GM10847 (cell line): ENCODE measurements around the gene CDK5R1.

ENCODE experiments used
- POLR2A ChIP-seq: IDR thresholded peaks from 2 replicates; pipeline ENCODE4 v1.6.1; 2011; ENCODE audit not compliant: insufficient read length; ENCODE audit errors: extremely low read depth

Gene CDK5R1

GRCh38 chr17:32496395-32497073 lies 9.7 kb downstream of the CDK5R1 start:
- TF ChIP-seq POLR2A: no peak

DNA sequence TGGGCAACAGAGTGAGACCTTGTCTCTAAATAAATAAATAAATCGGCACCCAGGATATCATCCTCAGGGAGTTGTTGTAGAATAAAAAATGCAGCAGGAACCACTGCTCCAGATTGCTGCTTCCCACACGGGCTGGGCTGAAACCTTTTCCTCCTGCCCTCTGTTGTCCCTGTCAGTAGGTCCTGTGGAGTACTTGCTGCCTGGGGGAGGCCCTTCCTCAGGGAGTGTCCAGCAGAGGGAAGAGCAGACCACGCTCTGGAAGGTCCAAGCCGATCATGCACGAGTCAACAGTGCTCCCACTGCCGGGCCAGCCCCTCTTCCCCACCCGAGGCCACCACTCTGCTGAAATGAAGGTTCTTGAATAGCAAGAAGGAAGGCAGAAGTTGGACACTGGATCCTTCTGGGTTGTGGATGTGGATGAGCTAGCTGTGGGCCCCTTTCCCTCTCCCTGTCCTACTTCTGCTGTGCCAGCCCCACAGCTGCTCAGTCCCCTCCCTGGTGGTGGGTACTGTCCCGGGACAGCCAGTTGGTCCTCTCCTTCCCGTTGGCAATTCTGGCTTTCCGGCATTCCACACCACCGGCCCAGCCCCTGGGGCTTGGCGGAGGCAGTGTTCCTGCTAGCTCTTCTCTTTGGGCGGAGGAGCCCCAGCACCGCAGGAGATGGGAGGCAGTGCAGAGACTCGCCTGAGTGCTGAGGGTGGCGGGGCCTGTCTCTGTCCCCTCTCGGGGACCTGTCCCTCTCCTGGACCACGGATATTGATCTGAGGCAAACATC lies 10.8 kb downstream of the CDK5R1 start:
- no peak for TF ChIP-seq POLR2A

- no peak for TF ChIP-seq POLR2A
These were observed 11.6 kb downstream of the CDK5R1 start for GRCh38 chr17:32498391-32498790.

GRCh38 chr17:32502013-32502412 lies 15.2 kb downstream of the CDK5R1 start:
- no peak for TF ChIP-seq POLR2A

DNA sequence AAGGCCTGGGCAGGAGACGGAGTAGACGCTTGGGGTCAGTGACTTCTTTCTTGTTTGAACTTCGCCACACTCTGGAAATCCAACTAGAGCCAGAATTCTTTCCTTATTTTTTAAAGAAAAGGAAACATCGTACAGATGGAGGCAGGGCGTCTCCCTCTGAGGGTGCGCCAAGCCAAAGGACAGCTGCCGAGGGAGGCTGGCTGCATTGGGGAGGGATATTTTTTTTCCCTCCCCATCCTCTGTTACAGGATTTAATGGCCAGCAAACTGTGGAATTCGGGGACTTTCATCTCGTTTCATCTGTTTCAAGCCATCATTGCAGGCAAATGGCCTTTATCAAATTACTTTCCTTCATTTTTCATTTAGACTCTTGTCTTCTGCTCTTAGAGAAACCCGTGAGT lies 15.9 kb downstream of the CDK5R1 start:
- no peak for TF ChIP-seq POLR2A

DNA sequence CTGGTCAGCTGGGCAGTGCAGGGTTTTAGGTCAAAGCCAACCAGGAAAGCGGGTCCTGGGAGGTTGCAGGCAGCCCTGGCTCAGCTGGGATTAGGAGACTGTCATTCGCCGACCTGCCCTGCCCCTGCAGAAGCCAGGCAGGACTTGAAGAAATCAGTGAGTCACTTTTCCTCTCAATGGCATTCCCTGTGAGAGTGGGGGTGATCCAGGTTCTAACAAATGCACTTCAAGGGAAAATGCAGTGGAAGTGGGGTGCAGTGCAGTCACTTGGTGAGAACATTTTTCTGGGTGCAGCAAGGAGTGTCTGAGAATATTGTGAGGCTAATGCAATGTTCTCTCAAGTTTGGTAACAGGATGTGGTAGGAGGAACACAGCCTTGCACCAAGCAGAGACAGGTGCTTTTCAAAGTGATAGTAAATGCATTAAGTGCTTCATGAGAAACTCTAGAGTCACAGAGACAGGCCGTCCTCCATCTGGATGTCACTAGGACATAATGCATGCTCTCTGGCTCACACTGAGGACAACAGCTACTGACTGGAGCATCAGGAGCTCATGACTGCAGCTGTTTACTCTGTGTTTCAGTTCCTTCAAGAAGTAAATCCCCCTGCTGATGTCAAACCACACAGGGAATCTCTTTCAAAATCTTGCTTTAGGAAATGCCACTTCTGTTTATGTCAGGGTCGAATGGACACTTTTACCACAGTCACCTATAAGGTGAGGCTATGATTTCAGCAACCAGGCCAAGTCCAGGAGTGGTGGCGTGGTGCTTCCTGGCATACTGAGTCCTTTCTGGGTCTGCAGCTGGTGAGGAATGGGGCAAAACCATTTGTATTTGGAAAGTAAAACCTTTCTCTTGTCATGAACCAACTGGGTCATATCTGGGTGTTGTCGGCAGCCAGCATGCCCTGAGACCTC lies 16.7 kb downstream of the CDK5R1 start:
- no peak for TF ChIP-seq POLR2A

GRCh38 chr17:32504166-32504990 lies 17.6 kb downstream of the CDK5R1 start:
- TF ChIP-seq POLR2A: no peak

DNA sequence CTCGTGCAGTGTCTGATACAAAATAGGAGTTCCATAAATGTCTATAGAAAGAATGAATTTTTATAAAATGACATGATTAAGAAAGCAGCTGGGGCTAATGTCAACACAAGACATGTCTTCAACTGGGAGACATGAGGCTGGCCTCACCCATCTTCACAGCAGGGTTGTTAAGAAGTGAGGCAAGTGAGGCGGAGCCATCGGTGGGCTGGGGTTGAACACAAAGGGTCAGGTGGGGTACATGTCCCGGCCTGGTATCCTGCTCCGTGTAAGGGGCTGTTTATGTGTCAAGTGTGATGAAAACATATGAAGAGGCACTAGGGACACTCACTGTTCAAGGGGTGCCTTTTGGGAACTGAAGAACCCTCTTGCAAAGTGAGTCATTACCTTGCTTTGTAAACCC lies 22.1 kb downstream of the CDK5R1 start:
- TF ChIP-seq POLR2A: no peak

DNA sequence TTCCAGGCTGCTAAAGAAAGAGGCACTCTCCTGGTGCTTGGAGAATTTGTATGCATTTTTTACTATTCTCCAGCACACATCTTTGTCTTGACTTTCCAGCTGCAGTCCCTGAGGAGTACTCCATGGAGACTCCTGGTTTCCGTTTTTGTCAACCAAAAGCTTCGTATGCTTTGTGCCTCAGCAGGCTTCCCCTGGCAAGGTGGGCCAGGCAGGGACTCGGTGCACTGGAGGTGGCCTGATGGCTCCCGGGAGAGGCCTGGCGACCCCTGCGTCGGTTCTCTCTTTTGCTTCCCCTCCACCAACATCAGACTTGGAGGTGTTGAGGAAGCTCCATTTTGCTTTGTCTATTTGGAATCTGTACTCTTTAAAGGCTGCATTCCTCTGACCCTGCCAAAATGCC lies 23.7 kb downstream of the CDK5R1 start:
- TF ChIP-seq POLR2A: no peak

GRCh38 chr17:32512328-32512727 lies 25.5 kb downstream of the CDK5R1 start:
- TF ChIP-seq POLR2A: no peak

- no peak for TF ChIP-seq POLR2A
These were observed 26.8 kb downstream of the CDK5R1 start for GRCh38 chr17:32513579-32513978.

- TF ChIP-seq POLR2A: no peak
These were observed 27.8 kb downstream of the CDK5R1 start for GRCh38 chr17:32514606-32515005.

DNA sequence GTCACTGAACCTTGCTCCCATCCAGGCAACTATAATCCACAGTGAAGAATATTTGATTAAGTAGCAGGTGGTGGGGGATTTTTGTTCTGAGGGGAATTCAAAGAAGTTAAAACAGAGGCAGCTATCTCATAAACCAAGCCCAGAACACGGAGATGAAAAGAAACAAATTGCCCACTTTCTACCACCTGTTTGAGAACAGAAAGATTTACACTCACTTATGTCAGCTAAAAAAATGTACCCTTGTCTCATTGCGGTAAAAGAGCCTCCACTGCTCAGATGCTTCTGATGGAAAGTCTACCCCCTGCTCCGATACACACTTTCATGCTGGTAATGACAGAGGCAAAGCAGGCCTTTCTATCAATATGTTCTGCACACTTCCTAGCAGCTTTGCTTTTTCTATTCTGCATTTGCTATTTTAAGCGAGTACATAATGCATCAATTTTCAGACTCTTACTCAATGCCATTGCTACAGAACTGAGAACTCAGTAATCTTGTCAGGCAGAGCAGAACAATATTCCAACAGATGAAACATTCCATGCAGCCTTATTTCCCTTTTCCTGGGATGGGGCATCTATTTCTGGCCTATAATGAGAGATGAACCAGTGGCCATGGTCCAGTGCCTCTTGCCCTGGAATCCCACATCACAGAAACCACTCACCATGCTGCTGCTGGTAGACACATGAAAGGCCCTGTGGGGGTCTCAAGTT lies 29.0 kb downstream of the CDK5R1 start:
- no peak for TF ChIP-seq POLR2A

DNA sequence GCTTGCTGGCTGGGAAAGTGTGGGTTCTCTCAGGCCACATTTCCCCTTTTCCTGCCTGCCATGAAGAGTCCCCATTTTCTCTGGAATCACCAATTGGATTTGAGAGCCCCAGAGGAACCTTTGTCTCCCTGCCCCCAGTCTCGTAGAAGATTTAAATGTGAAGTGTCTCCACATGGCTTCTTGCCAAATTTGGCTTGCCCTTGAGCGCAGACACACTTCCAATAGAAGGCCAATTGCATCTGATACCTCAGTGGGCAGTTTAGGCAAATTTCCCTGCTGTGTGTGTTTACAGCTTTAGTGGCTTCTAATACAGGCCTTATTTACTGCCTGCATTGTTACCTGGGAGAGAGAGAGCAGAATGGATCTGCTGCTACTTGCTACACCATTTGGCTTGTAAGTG lies 29.7 kb downstream of the CDK5R1 start:
- no peak for TF ChIP-seq POLR2A

DNA sequence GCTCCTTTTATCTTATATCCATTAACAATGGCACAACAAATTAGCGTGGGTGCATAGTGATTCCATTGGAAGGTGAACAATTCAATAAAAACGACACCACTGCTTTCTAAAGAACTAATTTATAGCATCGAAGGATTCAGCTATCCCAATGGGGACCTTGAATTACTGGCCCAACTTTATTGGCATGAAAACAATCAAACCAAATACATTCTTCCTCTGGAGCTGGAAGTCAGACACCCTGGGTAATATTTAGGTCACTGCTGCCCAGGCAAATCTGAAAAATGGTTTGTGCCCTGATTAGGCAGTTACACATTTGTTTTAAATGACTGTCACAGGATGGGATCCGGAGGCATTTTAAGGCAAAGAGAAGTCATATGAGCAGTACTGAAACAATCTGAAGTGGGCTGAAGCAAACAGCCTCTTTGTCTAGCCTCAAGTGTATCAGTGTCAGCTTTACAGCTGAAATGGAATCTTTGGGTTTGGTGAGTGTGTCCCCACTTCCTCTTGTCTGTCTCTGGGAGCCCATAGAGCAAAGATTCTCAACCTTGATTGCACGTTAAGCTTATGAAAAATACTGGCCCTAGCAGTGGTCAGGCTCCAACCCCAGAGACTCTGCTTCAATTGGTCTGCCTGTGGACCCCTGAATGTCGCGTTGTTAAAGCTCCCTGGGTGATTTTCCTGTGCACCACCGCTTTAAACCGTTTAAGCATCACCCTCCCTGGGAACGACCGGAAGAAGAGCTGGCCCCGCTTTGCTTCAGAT lies 30.3 kb downstream of the CDK5R1 start:
- TF ChIP-seq POLR2A: no peak
